ENCODE results near the gene HMX3. TPM values are rescaled to one million over a fixed set of nuclear protein-coding genes. Genes with fewer than 3 reads are reported as not detected.

The HMX3 gene
- total RNA-seq, 1 experiment from 2014 or later, result 15.2 TPM

GRCh38 chr10:123109466-123109865 lies 26.3 kb upstream of the HMX3 start:
- intact Hi-C loops (cut with micrococcal nuclease; ENCODE audit: unreplicated experiment), result no loop called here
- in situ Hi-C loops (cut with HindIII; ENCODE audit: low pct_unique_long_range_greater_than_20kb, low sequenced_read_pairs), result no loop called here
- H3K9me3 ChIP-seq (ENCODE audit: control insufficient read depth, insufficient read depth, low read depth, low read length), result no peaks in the 10 kb centered on the region
- H3K4me3 ChIP-seq (ENCODE audit: low read depth in 2 of 2, low read length in 2 of 2), result no peak overlapping the region
- H3K27me3 ChIP-seq (ENCODE audit: control insufficient read depth, insufficient read depth, low read length), result no peaks in the 10 kb centered on the region
- no peak for ATAC-seq
- H3K36me3 ChIP-seq (ENCODE audit: control insufficient read depth, insufficient read depth, low read length), result no peaks in the 10 kb centered on the region
- H3K4me1 ChIP-seq (ENCODE audit: control insufficient read depth, insufficient read depth, low read length), result no peaks in the 10 kb centered on the region
- BruUV-seq (replicated peaks), result no TSS peak
- no peak for TF ChIP-seq TCF7L2 (IDR thresholded peaks at IDR 0.05; ENCODE audit: low read depth, low read length)
- no peak for DNase-seq (ENCODE audit: low read depth, low spot score)
- H3K27ac ChIP-seq (ENCODE audit: low read length), result no peak overlapping the region
- CTCF ChIA-PET, result no interaction called here
- POLR2A ChIA-PET, result no interaction called here

DNA sequence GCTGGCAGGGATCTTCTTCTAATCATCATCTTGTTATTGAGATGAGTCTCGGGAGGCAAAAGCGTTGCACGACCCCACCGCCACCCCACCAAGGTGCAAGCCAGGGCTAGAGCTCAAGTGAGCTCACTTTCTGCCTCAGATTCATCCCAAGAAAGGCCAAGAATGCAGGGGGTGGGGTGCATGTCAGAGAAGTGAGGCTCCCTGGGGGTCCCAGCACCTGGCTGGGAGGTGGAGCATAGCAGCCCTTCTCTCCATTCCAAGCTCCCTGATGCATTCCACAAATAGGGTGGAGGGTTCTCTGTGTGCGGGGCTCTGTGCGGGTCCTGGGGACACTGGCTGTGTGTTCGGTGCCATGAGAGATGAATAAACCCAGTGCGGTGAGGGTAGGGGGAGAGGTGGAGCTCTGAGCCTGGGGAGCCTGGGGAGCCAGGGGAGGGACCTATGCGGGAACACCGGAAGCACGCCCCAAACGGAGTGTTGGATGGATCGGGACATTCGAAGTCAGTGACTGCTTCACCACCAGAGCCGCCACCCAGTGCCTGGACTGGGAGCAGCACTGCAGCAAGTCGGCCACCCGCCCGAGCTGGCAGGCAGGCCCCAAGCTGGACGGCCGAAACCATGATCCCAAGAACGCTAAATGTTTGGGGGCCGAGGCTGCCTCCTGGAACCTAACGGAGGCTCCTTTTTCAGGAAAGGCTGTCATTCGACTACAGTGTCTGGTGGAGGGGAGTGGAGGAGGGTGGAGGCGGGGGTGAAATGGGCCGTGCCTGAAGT lies 17.9 kb upstream of the HMX3 start:
- ChIA-PET POLR2A (no interaction called here), CTCF (no interaction called here)
- DNase-seq (ENCODE audit: low read depth, low spot score) (no peak), ATAC-seq (peak; percentile 70; the same call in 1 of the 2 replicates)
- no peaks in the 10 kb centered on the region for H3K9me3 ChIP-seq (ENCODE audit: control insufficient read depth, insufficient read depth, low read depth, low read length)
- TF ChIP-seq, protein P1, sequence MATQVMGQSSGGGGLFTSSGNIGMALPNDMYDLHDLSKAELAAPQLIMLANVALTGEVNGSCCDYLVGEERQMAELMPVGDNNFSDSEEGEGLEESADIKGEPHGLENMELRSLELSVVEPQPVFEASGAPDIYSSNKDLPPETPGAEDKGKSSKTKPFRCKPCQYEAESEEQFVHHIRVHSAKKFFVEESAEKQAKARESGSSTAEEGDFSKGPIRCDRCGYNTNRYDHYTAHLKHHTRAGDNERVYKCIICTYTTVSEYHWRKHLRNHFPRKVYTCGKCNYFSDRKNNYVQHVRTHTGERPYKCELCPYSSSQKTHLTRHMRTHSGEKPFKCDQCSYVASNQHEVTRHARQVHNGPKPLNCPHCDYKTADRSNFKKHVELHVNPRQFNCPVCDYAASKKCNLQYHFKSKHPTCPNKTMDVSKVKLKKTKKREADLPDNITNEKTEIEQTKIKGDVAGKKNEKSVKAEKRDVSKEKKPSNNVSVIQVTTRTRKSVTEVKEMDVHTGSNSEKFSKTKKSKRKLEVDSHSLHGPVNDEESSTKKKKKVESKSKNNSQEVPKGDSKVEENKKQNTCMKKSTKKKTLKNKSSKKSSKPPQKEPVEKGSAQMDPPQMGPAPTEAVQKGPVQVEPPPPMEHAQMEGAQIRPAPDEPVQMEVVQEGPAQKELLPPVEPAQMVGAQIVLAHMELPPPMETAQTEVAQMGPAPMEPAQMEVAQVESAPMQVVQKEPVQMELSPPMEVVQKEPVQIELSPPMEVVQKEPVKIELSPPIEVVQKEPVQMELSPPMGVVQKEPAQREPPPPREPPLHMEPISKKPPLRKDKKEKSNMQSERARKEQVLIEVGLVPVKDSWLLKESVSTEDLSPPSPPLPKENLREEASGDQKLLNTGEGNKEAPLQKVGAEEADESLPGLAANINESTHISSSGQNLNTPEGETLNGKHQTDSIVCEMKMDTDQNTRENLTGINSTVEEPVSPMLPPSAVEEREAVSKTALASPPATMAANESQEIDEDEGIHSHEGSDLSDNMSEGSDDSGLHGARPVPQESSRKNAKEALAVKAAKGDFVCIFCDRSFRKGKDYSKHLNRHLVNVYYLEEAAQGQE (IDR thresholded peaks at IDR 0.05; ENCODE audit: insufficient read depth in 1 of 2, low read depth in 2 of 2, low read length in 1 of 2), result no peak
- TF ChIP-seq, protein P2, sequence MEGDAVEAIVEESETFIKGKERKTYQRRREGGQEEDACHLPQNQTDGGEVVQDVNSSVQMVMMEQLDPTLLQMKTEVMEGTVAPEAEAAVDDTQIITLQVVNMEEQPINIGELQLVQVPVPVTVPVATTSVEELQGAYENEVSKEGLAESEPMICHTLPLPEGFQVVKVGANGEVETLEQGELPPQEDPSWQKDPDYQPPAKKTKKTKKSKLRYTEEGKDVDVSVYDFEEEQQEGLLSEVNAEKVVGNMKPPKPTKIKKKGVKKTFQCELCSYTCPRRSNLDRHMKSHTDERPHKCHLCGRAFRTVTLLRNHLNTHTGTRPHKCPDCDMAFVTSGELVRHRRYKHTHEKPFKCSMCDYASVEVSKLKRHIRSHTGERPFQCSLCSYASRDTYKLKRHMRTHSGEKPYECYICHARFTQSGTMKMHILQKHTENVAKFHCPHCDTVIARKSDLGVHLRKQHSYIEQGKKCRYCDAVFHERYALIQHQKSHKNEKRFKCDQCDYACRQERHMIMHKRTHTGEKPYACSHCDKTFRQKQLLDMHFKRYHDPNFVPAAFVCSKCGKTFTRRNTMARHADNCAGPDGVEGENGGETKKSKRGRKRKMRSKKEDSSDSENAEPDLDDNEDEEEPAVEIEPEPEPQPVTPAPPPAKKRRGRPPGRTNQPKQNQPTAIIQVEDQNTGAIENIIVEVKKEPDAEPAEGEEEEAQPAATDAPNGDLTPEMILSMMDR (IDR thresholded peaks at IDR 0.05), result no peak
- no peak for TF ChIP-seq POLR2AphosphoS5 (IDR thresholded peaks at IDR 0.05; ENCODE audit: low read depth, low read length)
- TF ChIP-seq TCF7L2 (IDR thresholded peaks at IDR 0.05; ENCODE audit: low read depth, low read length), result no peak
- no peak for TF ChIP-seq SIN3A (IDR thresholded peaks at IDR 0.05; ENCODE audit: borderline replicate concordance, insufficient read depth, low read depth, low read length)
- no peaks in the 10 kb centered on the region; the same call in 1 of the 2 replicates for H3K27me3 ChIP-seq (ENCODE audit: control insufficient read depth, insufficient read depth, low read length)
- BruUV-seq (replicated peaks), result no TSS peak
- no peaks in the 10 kb centered on the region for H3K4me1 ChIP-seq (ENCODE audit: control insufficient read depth, insufficient read depth, low read length)
- no peak overlapping the region for H3K27ac ChIP-seq (ENCODE audit: low read length)
- in situ Hi-C loops (cut with HindIII; ENCODE audit: low pct_unique_long_range_greater_than_20kb, low sequenced_read_pairs) (no loop called here), intact Hi-C loops (cut with micrococcal nuclease; ENCODE audit: unreplicated experiment) (no loop called here)
- no peak overlapping the region for H3K4me3 ChIP-seq (ENCODE audit: low read depth in 2 of 2, low read length in 2 of 2)
- H3K36me3 ChIP-seq (ENCODE audit: control insufficient read depth, insufficient read depth, low read length), result no peaks in the 10 kb centered on the region

DNA sequence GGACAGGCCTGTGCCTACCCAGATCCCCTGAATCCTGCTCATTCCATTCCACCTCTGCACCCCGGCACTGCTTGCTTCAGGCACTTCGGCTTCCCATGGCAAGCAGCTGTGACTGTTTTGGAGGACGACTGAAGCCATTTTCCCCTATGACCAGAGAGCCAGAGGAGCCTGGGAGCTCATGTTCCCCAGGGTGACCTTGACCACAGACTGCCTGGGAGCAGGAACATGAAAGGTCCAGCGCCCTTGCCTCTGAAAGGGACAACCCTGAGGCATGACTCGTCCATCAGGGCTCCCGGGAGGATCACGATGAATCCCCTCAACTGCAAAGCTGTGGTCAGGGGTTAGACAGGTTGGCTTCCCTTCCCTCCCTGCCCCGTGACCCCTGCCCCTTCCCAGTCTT lies 16.7 kb upstream of the HMX3 start:
- ChIA-PET CTCF (no interaction called here), POLR2A (interaction anchor here (0.5 kb wide), 1 partner anchor 1971 kb away, joined by 9 read pairs; no protein-coding TSS in a partner anchor)
- Histone ChIP-seq H3K27me3 (ENCODE audit: control insufficient read depth, insufficient read depth, low read length) (no peaks in the 10 kb centered on the region; the same call in 1 of the 2 replicates), H3K4me3 (ENCODE audit: low read depth in 2 of 2, low read length in 2 of 2) (no peak overlapping the region), H3K9me3 (ENCODE audit: control insufficient read depth, insufficient read depth, low read depth, low read length) (no peaks in the 10 kb centered on the region), H3K36me3 (ENCODE audit: control insufficient read depth, insufficient read depth, low read length) (no peaks in the 10 kb centered on the region), H3K4me1 (ENCODE audit: control insufficient read depth, insufficient read depth, low read length) (no peaks in the 10 kb centered on the region), H3K27ac (ENCODE audit: low read length) (no peak overlapping the region)
- no TSS peak for BruUV-seq (replicated peaks)
- no peak for DNase-seq (ENCODE audit: low read depth, low spot score)
- intact Hi-C loops (cut with micrococcal nuclease; ENCODE audit: unreplicated experiment), result no loop called here
- in situ Hi-C loops (cut with HindIII; ENCODE audit: low pct_unique_long_range_greater_than_20kb, low sequenced_read_pairs), result no loop called here
- TF ChIP-seq, protein P2 (IDR thresholded peaks at IDR 0.05), result no peak
- TF ChIP-seq, protein P1 (IDR thresholded peaks at IDR 0.05; ENCODE audit: insufficient read depth in 1 of 2, low read depth in 2 of 2, low read length in 1 of 2), result no peak
- TF ChIP-seq SIN3A (IDR thresholded peaks at IDR 0.05; ENCODE audit: borderline replicate concordance, insufficient read depth, low read depth, low read length), result no peak
- no peak for TF ChIP-seq POLR2AphosphoS5 (IDR thresholded peaks at IDR 0.05; ENCODE audit: low read depth, low read length)
- no peak for TF ChIP-seq TCF7L2 (IDR thresholded peaks at IDR 0.05; ENCODE audit: low read depth, low read length)
- ATAC-seq, result no peak

All from Panc1 (cell line).